A549 (cell line): ENCODE measurements around the gene NALCN. TPM values are rescaled to one million over a fixed set of nuclear protein-coding genes. Genes with fewer than 3 reads are reported as not detected.

Experiments used
- ATAC-seq, 2 experiments: fragments of 200-7000 bp in 1 of 2; fragments of >200 bp in 1 of 2; cut with Nextera tagmentation in 1 of 2; cut with Tn5 transposase in 1 of 2; 3 replicates each; pipeline versions ENCODE4 v1.8.0 to v1.9.1; 2018 to 2020; ENCODE audit warnings: mild to moderate bottlenecking in 1 of 2, moderate library complexity in 1 of 2
- CTCF ChIA-PET: fragments of 300-600 bp; sonication (Branson Sonifier 250); formaldehyde crosslinking; extraction: SDS; loops from one replicate; lab custom pipeline; 2021; ENCODE audit warnings: antibody characterized with exemption, inconsistent platforms; lab: Yijun Ruan, JAX
- POLR2A ChIA-PET: fragments of 350-600 bp; formaldehyde crosslinking; extraction: SDS; loops from one replicate; lab custom pipeline; 2021; ENCODE audit warnings: antibody characterized with exemption, inconsistent platforms; lab: Yijun Ruan, JAX
- DNase-seq, 2 experiments: peaks; one replicate each; pipeline versions ENCODE4 v3.0.0 to v3.0.0-alpha.2; 2011 to 2016; ENCODE audit warnings: low read depth in 1 of 2, low spot score in 1 of 2
- FAIRE-seq: peaks from 2 replicates; lab custom pipeline; 2011; peaks lifted over from hg19 to GRCh38; lab: Jason Lieb, UNC
- H3K27ac ChIP-seq, 2 experiments: fragments of >200 bp; sonication (Bioruptor Twin); formaldehyde crosslinking; 3 replicates each; pipeline ENCODE4 v1.5.1; 2016 to 2017
- H3K4me1 ChIP-seq: fragments of >200 bp; sonication (Bioruptor Twin); formaldehyde crosslinking; 3 replicates; pipeline ENCODE4 v1.6.1; 2016
- H3K4me2 ChIP-seq: fragments of >200 bp; sonication (Bioruptor Twin); formaldehyde crosslinking; 3 replicates; pipeline ENCODE4 v1.6.1; 2016
- H3K4me3 ChIP-seq: fragments of >200 bp; sonication (Bioruptor Twin); formaldehyde crosslinking; 3 replicates; pipeline ENCODE4 v1.5.1; 2016
- H3K9me3 ChIP-seq: fragments of >200 bp; sonication (Bioruptor Twin); formaldehyde crosslinking; 3 replicates; pipeline ENCODE4 v1.6.1; 2016
- CEBPB ChIP-seq, 2 experiments: fragments of >200 bp in 1 of 2; sonication (Bioruptor Twin) in 1 of 2; formaldehyde crosslinking in 1 of 2; IDR thresholded peaks; 2 replicates each; pipeline ENCODE4 v1.6.1; 2012 to 2016
- CHD4 ChIP-seq: fragments of 200-600 bp; sonication (generic); IDR thresholded peaks from 2 replicates; pipeline ENCODE4 v1.6.1; 2016; ENCODE audit warnings: antibody characterized with exemption, mild to moderate bottlenecking, borderline replicate concordance
- ESRRA ChIP-seq: fragments of 150-350 bp; IDR thresholded peaks from 2 replicates; pipeline ENCODE4 v1.6.1; 2014; ENCODE audit warnings: mild to moderate bottlenecking, low read length, borderline replicate concordance
- FOSL2 ChIP-seq, 2 experiments: fragments of 450-650 bp in 1 of 2; fragments of >200 bp in 1 of 2; sonication (Bioruptor Twin) in 1 of 2; formaldehyde crosslinking; IDR thresholded peaks; 2 replicates each; pipeline versions ENCODE4 v1.5.0 to v1.6.1; 2016 to 2020; ENCODE audit warnings: mild to moderate bottlenecking in 1 of 2, moderate library complexity in 1 of 2
- HDAC2 ChIP-seq: fragments of 200-600 bp; sonication (generic); IDR thresholded peaks from 2 replicates; pipeline ENCODE4 v1.6.1; 2016
- HEYL ChIP-seq: fragments of 250-450 bp; sonication (Bioruptor Pico); IDR thresholded peaks from 2 replicates; pipeline ENCODE4 v1.8.0; 2021; ENCODE audit warnings: mild to moderate bottlenecking, moderate library complexity
- JUN ChIP-seq, 2 experiments: fragments of >200 bp; sonication (Bioruptor Twin); formaldehyde crosslinking; IDR thresholded peaks; 2 replicates in 1 of 2; 3 replicates in 1 of 2; pipeline ENCODE4 v1.6.1; 2016 to 2017
- MAFK ChIP-seq: fragments of 450-650 bp; IDR thresholded peaks from 2 replicates; pipeline ENCODE4 v1.6.1; 2014; ENCODE audit not compliant: partially characterized antibody
- NPAS2 ChIP-seq: fragments of 250-450 bp; sonication (Bioruptor Pico); IDR thresholded peaks from 2 replicates; pipeline ENCODE4 v1.8.0; 2022; ENCODE audit warnings: mild to moderate bottlenecking, moderate library complexity, borderline replicate concordance
- NR3C1 ChIP-seq: fragments of >200 bp; sonication (Bioruptor Twin); formaldehyde crosslinking; IDR thresholded peaks from 3 replicates; pipeline ENCODE4 v1.6.1; 2017
- PHF8 ChIP-seq: fragments of 200-600 bp; sonication (generic); IDR thresholded peaks from 2 replicates; pipeline ENCODE4 v1.6.1; 2016; ENCODE audit warnings: low read depth, mild to moderate bottlenecking, antibody characterized with exemption, moderate library complexity, borderline replicate concordance
- POLR2AphosphoS2 ChIP-seq: conservative IDR thresholded peaks from 2 replicates; pipeline ENCODE4 v1.6.1; 2012; ENCODE audit warnings: low read length, improper control_type of control experiment, inconsistent platforms
- RARB ChIP-seq: fragments of 250-450 bp; sonication (Bioruptor Pico); IDR thresholded peaks from 2 replicates; pipeline ENCODE4 v1.8.0; 2021; ENCODE audit warnings: mild to moderate bottlenecking, moderate library complexity
- RFX5 ChIP-seq: fragments of 450-650 bp; IDR thresholded peaks from 2 replicates; pipeline ENCODE4 v1.7.1; 2014; ENCODE audit warnings: antibody characterized with exemption, mild to moderate bottlenecking, moderate library complexity
- RNF2 ChIP-seq: fragments of 200-600 bp; sonication (generic); IDR thresholded peaks from 2 replicates; pipeline ENCODE4 v1.6.1; 2016; ENCODE audit warnings: low read depth, mild to moderate bottlenecking, antibody characterized with exemption, moderate library complexity, borderline replicate concordance
- ZNF302 ChIP-seq: fragments of 250-450 bp; sonication (Bioruptor Pico); IDR thresholded peaks from 2 replicates; pipeline ENCODE4 v1.9.0; 2021; ENCODE audit warnings: inconsistent platforms, mild to moderate bottlenecking, moderate library complexity
- WGBS: methylation state at CpG from one replicate; pipeline ENCODE4 v1.1.6; 2017; ENCODE audit errors: missing lambda C conversion rate; 5-methylcytosine and 5-hydroxymethylcytosine counted together
- polyA plus RNA-seq, 4 experiments: library from polyadenylated mRNA; depleted of rRNA in 3 of 4; stranded (reverse); fragments of >200 nt; fragmentation: RNase III in 1 of 4; extraction: RNeasy Plus Mini Kit Qiagen cat#74134 plus additional on column Dnase treatment in 1 of 4; gene quantifications; 2 replicates in 3 of 4; 3 replicates in 1 of 4; pipeline ENCODE4 v1.2.3, GENCODE V29; 2011 to 2017
- TF ChIP-seq, protein P1 (sequence below): IDR thresholded peaks from 2 replicates; pipeline ENCODE4 v1.6.1; 2012
- TF ChIP-seq, protein P2 (sequence below): fragments of >200 bp; sonication (Bioruptor Twin); formaldehyde crosslinking; IDR thresholded peaks from 3 replicates; pipeline ENCODE4 v1.6.1; 2016
- TF ChIP-seq, protein P3 (sequence below): fragments of >200 bp; sonication (Bioruptor Twin); formaldehyde crosslinking; IDR thresholded peaks from 2 replicates; pipeline ENCODE4 v1.6.1; 2016
- TF ChIP-seq, protein P4 (sequence below): IDR thresholded peaks from 2 replicates; pipeline ENCODE4 v1.6.1; 2012

NALCN gene
- polyA plus RNA-seq, 2 of the 4 experiments (the other 2 are of a cell fraction) = 1.8 to 4.9 TPM

DNA sequence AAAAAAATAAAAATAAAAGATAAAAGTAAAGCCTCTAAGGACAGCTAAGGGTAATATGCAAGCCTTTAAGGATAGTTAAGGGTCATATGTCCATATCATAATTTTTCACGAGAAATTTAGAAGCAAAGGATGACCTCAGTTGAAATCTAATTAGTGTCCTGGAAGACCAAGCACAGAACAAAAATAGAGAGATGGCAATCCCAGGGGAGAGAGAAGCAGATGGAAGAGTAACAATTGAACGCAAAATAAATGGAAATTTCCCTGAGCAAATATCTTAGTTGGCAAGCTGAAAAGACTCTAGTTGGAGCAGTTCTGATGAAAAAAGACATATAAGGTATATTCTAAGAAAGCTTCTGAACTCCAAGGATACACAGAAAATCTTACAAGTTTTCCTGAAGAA lies 275.4 kb downstream of the NALCN start:
- H3K4me2 ChIP-seq = no peak overlapping the region
- H3K4me1 ChIP-seq = no peaks in the 10 kb centered on the region
- CTCF ChIA-PET = no interaction called here
- WGBS = 77% methylated on average over 2 of the region's 2 CpGs
- H3K4me3 ChIP-seq = no peak overlapping the region
- no peak for FAIRE-seq
- no peak for ATAC-seq
- DNase-seq = no peak
- no peaks in the 10 kb centered on the region for H3K9me3 ChIP-seq
- no peak for TF ChIP-seq PHF8
- TF ChIP-seq RFX5 = no peak
- no peak for TF ChIP-seq HDAC2
- no peak for TF ChIP-seq RARB
- TF ChIP-seq, protein P1, sequence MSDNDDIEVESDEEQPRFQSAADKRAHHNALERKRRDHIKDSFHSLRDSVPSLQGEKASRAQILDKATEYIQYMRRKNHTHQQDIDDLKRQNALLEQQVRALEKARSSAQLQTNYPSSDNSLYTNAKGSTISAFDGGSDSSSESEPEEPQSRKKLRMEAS = no peak
- TF ChIP-seq CHD4 = no peak
- no peak for TF ChIP-seq HEYL (CRISPR knock-in tag)
- TF ChIP-seq, protein P2, sequence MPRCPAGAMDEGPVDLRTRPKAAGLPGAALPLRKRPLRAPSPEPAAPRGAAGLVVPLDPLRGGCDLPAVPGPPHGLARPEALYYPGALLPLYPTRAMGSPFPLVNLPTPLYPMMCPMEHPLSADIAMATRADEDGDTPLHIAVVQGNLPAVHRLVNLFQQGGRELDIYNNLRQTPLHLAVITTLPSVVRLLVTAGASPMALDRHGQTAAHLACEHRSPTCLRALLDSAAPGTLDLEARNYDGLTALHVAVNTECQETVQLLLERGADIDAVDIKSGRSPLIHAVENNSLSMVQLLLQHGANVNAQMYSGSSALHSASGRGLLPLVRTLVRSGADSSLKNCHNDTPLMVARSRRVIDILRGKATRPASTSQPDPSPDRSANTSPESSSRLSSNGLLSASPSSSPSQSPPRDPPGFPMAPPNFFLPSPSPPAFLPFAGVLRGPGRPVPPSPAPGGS = no peak
- TF ChIP-seq RNF2 = no peak
- TF ChIP-seq ESRRA = no peak
- no peak for TF ChIP-seq ZNF302 (CRISPR knock-in tag)
- H3K27ac ChIP-seq = no peak overlapping the region
- POLR2A ChIA-PET = no interaction called here

DNA sequence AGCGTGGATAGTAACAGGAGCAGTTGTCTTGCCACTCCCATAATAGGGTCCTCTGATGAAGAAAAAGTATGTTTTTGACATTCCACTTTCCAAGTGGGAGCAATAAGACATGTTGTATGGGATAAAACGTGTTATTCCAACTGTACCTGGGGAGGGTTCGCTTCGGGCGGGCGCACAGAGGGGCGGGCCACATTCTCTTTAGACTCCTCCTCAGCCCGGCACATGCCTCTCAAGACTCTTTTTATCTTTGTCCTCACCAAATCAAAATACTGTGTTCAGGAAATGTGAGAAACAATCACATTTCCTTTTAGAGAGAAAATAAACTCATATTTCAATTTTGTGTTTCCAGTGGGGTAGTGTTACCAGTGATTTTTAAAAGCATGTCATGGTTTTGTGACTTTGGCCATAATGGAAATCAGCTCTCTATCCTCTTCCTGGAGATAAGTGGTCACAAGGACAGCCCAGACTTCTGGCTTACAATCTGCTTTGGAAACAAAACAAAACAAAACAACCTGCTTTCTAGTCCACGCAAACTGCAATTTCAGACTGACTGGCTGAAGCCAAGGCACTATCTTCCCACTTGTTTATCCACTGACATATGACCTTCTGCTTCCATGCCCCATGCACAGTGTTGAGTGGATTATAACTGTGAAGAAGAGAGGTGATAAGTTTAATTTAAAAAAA lies 276.1 kb downstream of the NALCN start:
- POLR2A ChIA-PET = no interaction called here
- WGBS = 85% methylated on average over 9 of the region's 9 CpGs
- Histone ChIP-seq H3K4me2 (no peak overlapping the region), H3K27ac (no peak overlapping the region), H3K9me3 (no peaks in the 10 kb centered on the region), H3K4me3 (no peak overlapping the region), H3K4me1 (no peaks in the 10 kb centered on the region)
- CTCF ChIA-PET = no interaction called here
- no peak for FAIRE-seq
- no peak for ATAC-seq
- TF ChIP-seq NR3C1 (no peak), FOSL2 (IDR thresholded peaks at IDR 0.05) (no peak), FOSL2 (CRISPR knock-in tag; IDR thresholded peaks at IDR 0.05) (no peak), NPAS2 (CRISPR knock-in tag) (no peak), HEYL (CRISPR knock-in tag) (no peak), CEBPB (IDR thresholded peaks at IDR 0.05) (no peak), MAFK (no peak), POLR2AphosphoS2 (no peak), ZNF302 (CRISPR knock-in tag) (no peak)
- TF ChIP-seq, protein P1 = no peak
- TF ChIP-seq, protein P3, sequence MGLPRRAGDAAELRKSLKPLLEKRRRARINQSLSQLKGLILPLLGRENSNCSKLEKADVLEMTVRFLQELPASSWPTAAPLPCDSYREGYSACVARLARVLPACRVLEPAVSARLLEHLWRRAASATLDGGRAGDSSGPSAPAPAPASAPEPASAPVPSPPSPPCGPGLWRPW = no peak
- DNase-seq = no peak

DNA sequence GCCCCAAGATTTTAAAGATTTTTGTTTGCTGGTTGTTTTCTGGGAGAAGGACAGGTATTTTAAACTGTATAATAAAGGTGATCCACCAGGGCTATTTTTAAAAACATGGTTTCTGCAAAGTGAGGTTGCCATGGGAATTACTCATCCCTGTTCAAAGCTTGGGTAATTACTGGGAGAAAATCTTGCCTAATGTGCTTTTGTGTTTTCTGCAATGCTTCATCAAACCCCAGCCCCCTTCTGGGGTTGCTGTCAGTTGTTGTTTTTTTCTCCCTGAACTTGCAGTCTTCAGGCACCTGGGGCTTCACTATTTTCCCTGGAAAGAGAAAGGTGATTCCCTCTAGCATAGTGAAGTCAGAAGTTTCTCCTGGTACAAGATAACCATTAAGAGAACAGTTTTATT lies 277.2 kb downstream of the NALCN start:
- Histone ChIP-seq H3K27ac (no peak overlapping the region), H3K4me3 (no peak overlapping the region), H3K4me1 (no peaks in the 10 kb centered on the region), H3K4me2 (no peak overlapping the region), H3K9me3 (no peaks in the 10 kb centered on the region)
- ATAC-seq (no peak), DNase-seq (no peak), FAIRE-seq (no peak)
- TF ChIP-seq JUN (IDR thresholded peaks at IDR 0.05) (no peak), ESRRA (no peak), PHF8 (no peak)
- TF ChIP-seq, protein P4, sequence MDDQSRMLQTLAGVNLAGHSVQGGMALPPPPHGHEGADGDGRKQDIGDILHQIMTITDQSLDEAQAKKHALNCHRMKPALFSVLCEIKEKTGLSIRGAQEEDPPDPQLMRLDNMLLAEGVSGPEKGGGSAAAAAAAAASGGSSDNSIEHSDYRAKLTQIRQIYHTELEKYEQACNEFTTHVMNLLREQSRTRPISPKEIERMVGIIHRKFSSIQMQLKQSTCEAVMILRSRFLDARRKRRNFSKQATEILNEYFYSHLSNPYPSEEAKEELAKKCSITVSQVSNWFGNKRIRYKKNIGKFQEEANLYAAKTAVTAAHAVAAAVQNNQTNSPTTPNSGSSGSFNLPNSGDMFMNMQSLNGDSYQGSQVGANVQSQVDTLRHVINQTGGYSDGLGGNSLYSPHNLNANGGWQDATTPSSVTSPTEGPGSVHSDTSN = no peak
- CTCF ChIA-PET = no interaction called here
- POLR2A ChIA-PET = no interaction called here
